ENCODE measurements around the gene C11orf52. TPM values are rescaled to one million over a fixed set of nuclear protein-coding genes. Genes with fewer than 3 reads are reported as not detected.

C11orf52 gene
- total RNA-seq, 1 donor from 2014 or later: 5.0 TPM

DNA sequence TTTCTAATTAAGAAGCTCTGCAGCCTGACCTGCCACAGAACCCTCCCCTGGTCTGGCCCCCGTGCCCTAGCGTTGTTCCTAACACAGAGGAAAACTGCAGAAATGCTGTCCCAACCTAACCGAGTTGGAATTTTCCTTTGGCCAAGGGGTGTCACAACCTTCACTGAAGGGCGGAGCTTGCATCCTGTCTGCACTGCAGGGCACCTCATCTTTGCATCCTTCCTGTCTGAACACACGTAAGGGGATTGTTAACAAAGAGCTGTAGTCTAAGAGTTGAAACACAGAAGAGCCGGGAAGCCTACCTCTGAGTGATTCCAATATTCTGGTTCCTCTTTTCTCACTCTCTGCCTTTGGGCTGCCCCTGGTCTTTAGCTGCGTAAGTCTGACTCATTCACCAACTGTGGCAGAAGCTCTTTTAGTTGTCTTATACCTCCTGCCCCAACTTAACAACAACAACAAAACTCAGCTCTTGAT lies 20.0 kb downstream of the C11orf52 start:
- no peak for DNase-seq (ENCODE audit: low read depth)
- TF ChIP-seq, protein P1, sequence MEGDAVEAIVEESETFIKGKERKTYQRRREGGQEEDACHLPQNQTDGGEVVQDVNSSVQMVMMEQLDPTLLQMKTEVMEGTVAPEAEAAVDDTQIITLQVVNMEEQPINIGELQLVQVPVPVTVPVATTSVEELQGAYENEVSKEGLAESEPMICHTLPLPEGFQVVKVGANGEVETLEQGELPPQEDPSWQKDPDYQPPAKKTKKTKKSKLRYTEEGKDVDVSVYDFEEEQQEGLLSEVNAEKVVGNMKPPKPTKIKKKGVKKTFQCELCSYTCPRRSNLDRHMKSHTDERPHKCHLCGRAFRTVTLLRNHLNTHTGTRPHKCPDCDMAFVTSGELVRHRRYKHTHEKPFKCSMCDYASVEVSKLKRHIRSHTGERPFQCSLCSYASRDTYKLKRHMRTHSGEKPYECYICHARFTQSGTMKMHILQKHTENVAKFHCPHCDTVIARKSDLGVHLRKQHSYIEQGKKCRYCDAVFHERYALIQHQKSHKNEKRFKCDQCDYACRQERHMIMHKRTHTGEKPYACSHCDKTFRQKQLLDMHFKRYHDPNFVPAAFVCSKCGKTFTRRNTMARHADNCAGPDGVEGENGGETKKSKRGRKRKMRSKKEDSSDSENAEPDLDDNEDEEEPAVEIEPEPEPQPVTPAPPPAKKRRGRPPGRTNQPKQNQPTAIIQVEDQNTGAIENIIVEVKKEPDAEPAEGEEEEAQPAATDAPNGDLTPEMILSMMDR (IDR thresholded peaks at IDR 0.05; ENCODE audit: insufficient read depth, low read length, poor library complexity, severe bottlenecking): no peak
- H3K27me3 ChIP-seq (ENCODE audit: control insufficient read depth, insufficient read depth, low read length): no peaks in the 10 kb centered on the region
- no peaks in the 10 kb centered on the region for H3K36me3 ChIP-seq (ENCODE audit: control insufficient read depth, insufficient read depth, low read length)
- H3K4me3 ChIP-seq (ENCODE audit: low read depth, low read length): peak overlapping the region; percentile 12

DNA sequence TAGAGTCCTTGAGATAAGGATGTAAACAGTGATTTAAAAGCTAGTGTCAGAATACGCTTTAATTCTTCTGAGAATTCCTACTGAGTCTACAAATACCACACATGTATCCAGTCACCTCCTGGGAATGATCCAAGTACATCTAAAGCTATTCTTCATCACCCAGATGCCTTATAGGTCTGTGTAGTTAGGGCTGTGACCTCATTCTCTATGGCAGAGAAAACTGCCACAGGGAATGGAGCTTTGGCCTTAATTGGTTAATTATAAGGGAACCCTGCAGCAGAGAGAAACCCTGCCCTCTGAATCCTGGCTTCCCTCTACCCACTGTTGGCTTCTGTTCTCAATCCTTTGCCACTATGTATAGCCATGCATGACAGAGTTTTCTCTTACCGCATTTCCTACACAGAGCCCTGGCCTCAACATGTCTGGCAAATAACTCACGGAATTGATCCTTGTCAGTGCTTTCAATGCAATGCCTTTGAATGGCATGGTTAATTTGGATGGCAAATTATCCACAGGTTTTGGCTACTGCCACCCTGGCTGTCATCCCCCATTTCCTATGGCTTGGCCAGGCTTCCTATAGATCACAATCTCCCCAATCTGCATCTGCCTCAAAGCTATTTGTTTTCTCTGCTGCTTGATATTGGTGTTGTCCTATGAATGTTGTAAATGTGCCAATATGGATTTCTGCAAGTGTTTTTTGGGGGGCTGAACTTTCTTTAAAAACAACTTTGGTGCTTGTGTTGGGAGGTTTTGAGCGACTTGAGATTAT lies 21.3 kb downstream of the C11orf52 start:
- H3K27me3 ChIP-seq (ENCODE audit: control insufficient read depth, insufficient read depth, low read length): no peaks in the 10 kb centered on the region
- no peak overlapping the region for H3K4me3 ChIP-seq (ENCODE audit: low read depth, low read length)
- TF ChIP-seq, protein P1 (IDR thresholded peaks at IDR 0.05; ENCODE audit: insufficient read depth, low read length, poor library complexity, severe bottlenecking): no peak
- peak; percentile 88 for DNase-seq (ENCODE audit: low read depth)
- H3K36me3 ChIP-seq (ENCODE audit: control insufficient read depth, insufficient read depth, low read length): no peaks in the 10 kb centered on the region

DNA sequence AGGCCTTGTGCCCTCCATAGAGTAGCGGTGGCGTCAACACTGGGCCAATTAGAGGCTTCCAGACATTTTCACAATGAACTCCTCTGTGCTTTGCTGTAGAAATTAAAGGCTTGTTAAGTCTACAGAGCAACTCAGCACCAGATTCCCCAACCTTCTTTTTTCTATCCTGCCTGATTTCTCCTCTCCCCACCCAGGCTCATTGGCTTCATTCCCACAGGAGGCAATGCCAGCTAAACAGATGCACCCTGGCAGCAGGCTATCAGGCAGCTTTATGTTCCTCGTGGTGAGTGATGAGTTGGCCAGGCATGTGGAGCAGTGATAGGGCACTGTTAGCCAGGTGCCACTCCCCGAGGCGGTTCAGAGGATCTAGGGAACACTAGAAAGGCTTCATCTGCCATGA lies 23.2 kb downstream of the C11orf52 start:
- DNase-seq (ENCODE audit: low read depth): no peak
- TF ChIP-seq, protein P1 (IDR thresholded peaks at IDR 0.05; ENCODE audit: insufficient read depth, low read length, poor library complexity, severe bottlenecking): no peak
- Histone ChIP-seq H3K27me3 (ENCODE audit: control insufficient read depth, insufficient read depth, low read length) (no peaks in the 10 kb centered on the region), H3K36me3 (ENCODE audit: control insufficient read depth, insufficient read depth, low read length) (no peaks in the 10 kb centered on the region), H3K4me3 (ENCODE audit: low read depth, low read length) (no peak overlapping the region)

DNA sequence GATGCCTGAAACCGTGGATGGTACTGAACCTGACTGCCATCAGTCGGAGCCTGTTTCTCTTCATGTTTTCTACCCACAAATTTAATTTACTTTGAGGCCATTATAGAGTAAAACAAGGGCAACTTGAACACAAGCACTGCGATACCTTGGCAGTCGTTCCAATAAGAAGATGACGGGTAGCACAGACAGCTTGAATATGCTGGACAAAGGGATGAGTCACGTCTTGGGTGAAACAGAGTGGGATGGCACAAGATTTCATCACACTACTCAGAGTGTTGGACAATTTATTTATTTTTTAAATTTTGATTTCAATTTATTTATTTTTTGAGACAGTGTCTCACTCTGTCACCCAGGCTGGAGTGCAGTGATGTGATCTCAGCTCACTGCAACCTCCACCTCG lies 24.1 kb downstream of the C11orf52 start:
- Histone ChIP-seq H3K27me3 (ENCODE audit: control insufficient read depth, insufficient read depth, low read length) (no peaks in the 10 kb centered on the region), H3K4me3 (ENCODE audit: low read depth, low read length) (no peak overlapping the region), H3K36me3 (ENCODE audit: control insufficient read depth, insufficient read depth, low read length) (no peaks in the 10 kb centered on the region)
- TF ChIP-seq, protein P1 (IDR thresholded peaks at IDR 0.05; ENCODE audit: insufficient read depth, low read length, poor library complexity, severe bottlenecking): no peak
- no peak for DNase-seq (ENCODE audit: low read depth)

DNA sequence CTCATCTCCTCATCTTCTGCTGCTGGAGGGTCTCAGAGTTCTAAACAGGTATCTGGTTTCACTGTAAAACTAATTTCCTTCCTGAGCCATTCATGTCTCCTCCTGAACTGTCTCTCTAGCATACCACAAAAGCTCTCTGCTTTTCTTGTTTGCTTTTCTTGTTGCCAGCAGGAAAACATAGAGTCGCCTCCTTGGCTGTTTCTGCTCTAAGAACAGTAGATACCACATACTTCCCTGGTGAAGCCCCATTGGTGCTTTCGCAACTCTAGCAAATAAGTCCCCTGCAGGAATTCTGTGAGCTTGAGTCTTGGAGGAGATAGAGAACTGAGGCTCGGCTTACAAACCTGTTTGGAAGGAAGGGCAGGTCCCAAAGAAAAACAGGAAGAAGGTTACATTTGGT lies 25.4 kb downstream of the C11orf52 start:
- TF ChIP-seq, protein P1 (IDR thresholded peaks at IDR 0.05; ENCODE audit: insufficient read depth, low read length, poor library complexity, severe bottlenecking): no peak
- DNase-seq (ENCODE audit: low read depth): no peak
- H3K4me3 ChIP-seq (ENCODE audit: low read depth, low read length): no peak overlapping the region
- H3K27me3 ChIP-seq (ENCODE audit: control insufficient read depth, insufficient read depth, low read length): no peaks in the 10 kb centered on the region
- no peaks in the 10 kb centered on the region for H3K36me3 ChIP-seq (ENCODE audit: control insufficient read depth, insufficient read depth, low read length)

DNA sequence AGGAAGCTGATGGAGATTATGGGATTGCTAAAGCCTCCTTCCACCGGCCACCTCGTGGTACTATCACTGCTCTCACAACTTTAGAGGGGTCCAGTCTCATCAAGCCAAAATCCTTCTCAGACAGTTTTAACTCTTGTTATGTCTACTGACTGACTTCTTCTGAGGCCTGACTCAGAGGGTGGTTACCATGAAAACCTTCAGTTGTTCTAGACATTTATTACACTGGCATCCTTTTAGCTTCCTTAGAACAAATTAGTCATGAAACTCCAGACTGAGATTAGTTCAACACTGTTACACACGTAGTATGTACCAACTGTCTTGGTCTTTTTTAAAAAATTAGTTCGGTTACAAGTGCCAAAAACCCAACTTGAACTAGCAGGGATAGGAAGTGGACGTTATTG lies 25.9 kb downstream of the C11orf52 start:
- Histone ChIP-seq H3K27me3 (ENCODE audit: control insufficient read depth, insufficient read depth, low read length) (no peaks in the 10 kb centered on the region), H3K4me3 (ENCODE audit: low read depth, low read length) (no peak overlapping the region), H3K36me3 (ENCODE audit: control insufficient read depth, insufficient read depth, low read length) (no peaks in the 10 kb centered on the region)
- peak; percentile 94 for DNase-seq (ENCODE audit: low read depth)
- TF ChIP-seq, protein P1 (IDR thresholded peaks at IDR 0.05; ENCODE audit: insufficient read depth, low read length, poor library complexity, severe bottlenecking): no peak
